Panc1 (cell line): ENCODE measurements around the gene PBX2. TPM values are rescaled to one million over a fixed set of nuclear protein-coding genes. Genes with fewer than 3 reads are reported as not detected.

Experiments
- ATAC-seq: fragments of 200-7000 bp; cut with Tn5 transposase; 2 replicates; pipeline ENCODE4 v1.9.1; 2020; ENCODE audit warnings: mild to moderate bottlenecking, moderate library complexity
- BruUV-seq: library from RNA; stranded (reverse); fragments of 400-500 nt; replicated peaks from 2 replicates; lab custom pipeline; 2021; lab: Mats Ljungman, UMichigan
- CTCF ChIA-PET: fragments of 300-600 bp; sonication (Branson Sonifier 250); formaldehyde crosslinking; loops from one replicate; lab custom pipeline; 2022; ENCODE audit warnings: antibody characterized with exemption; lab: Charles Lee
- POLR2A ChIA-PET: fragments of 300-600 bp; sonication (Branson Sonifier 250); formaldehyde crosslinking; loops from one replicate; lab custom pipeline; 2022; ENCODE audit warnings: antibody characterized with exemption; lab: Charles Lee
- DNase-seq: peaks from one replicate; pipeline ENCODE4 v3.0.0-alpha.2; 2010; ENCODE audit warnings: low read depth, low spot score
- H3K27ac ChIP-seq: 2 replicates; pipeline ENCODE4 v1.5.1; 2011; ENCODE audit warnings: mild to moderate bottlenecking, low read length, inconsistent platforms
- H3K27me3 ChIP-seq: fragments of 200-500 bp; sonication (Bioruptor generic); 2 replicates; pipeline ENCODE4 v1.6.0; 2014; ENCODE audit warnings: low read length, inconsistent platforms; ENCODE audit not compliant: control insufficient read depth, insufficient read depth
- H3K36me3 ChIP-seq: fragments of 200-500 bp; sonication (Bioruptor generic); 2 replicates; pipeline ENCODE4 v1.5.1; 2014; ENCODE audit warnings: inconsistent platforms, mild to moderate bottlenecking, low read length, moderate library complexity; ENCODE audit not compliant: control insufficient read depth, insufficient read depth
- H3K4me1 ChIP-seq: 2 replicates; pipeline ENCODE4 v1.5.1; 2011; ENCODE audit warnings: inconsistent platforms, mild to moderate bottlenecking, low read length, moderate library complexity; ENCODE audit not compliant: control insufficient read depth, insufficient read depth
- H3K4me3 ChIP-seq, 2 experiments: 2 replicates each; pipeline ENCODE4 v1.5.1; 2011 to 2012; ENCODE audit warnings: low read depth in 2 of 2, low read length in 2 of 2, mild to moderate bottlenecking in 2 of 2, inconsistent platforms in 1 of 2, moderate library complexity in 1 of 2
- H3K9me3 ChIP-seq: fragments of 200-500 bp; sonication (Bioruptor generic); 2 replicates; pipeline ENCODE4 v1.5.1; 2014; ENCODE audit warnings: low read depth, mild to moderate bottlenecking, inconsistent platforms, low read length, moderate library complexity; ENCODE audit not compliant: control insufficient read depth, insufficient read depth
- CTCF ChIP-seq: fragments of 450-650 bp; IDR thresholded peaks from 2 replicates; pipeline ENCODE4 v1.5.1; 2017; ENCODE audit warnings: mild to moderate bottlenecking
- POLR2AphosphoS5 ChIP-seq: IDR thresholded peaks from 2 replicates; pipeline ENCODE4 v1.6.1; 2012; ENCODE audit warnings: mild to moderate bottlenecking, low read depth, low read length, moderate library complexity
- REST ChIP-seq, 2 experiments: IDR thresholded peaks; 2 replicates each; pipeline ENCODE4 v1.6.1; 2011 to 2012; ENCODE audit warnings: low read depth in 2 of 2, control low read depth in 1 of 2, low read length in 1 of 2, mild to moderate bottlenecking in 1 of 2, moderate library complexity in 1 of 2; ENCODE audit not compliant: insufficient read depth in 1 of 2
- SIN3A ChIP-seq: IDR thresholded peaks from 2 replicates; pipeline ENCODE4 v1.6.1; 2012; ENCODE audit warnings: low read depth, mild to moderate bottlenecking, low read length, moderate library complexity, borderline replicate concordance; ENCODE audit not compliant: insufficient read depth
- in situ Hi-C: cut with HindIII; loops from 2 replicates; pipeline ENCODE4 v1.10.0; 2016; ENCODE audit warnings: low sequenced_read_pairs, low pct_unique_long_range_greater_than_20kb
- intact Hi-C: fragments of 100-400 bp; cut with micrococcal nuclease; formaldehyde crosslinking; loops from one replicate; pipeline ENCODE4 v1.10.0; 2022; ENCODE audit not compliant: unreplicated experiment
- total RNA-seq: library from RNA; stranded (reverse); gene quantifications from one replicate; pipeline ENCODE4 v1.2.1, GENCODE V29; 2021; ENCODE audit not compliant: unreplicated experiment

Gene PBX2
- total RNA-seq, 1 experiment from 2014 or later = 76.2 TPM

GRCh38 chr6:32149092-32149755, 40.8 kb downstream of the PBX2 start:
- ChIA-PET CTCF (no interaction called here), POLR2A (no interaction called here)
- Histone ChIP-seq H3K36me3 (no peaks in the 10 kb centered on the region; the same call in 1 of the 2 replicates), H3K4me1 (peaks cover 14% of the 10 kb centered on the region), H3K9me3 (no peaks in the 10 kb centered on the region), H3K27ac (no peak overlapping the region), H3K4me3 (no peak overlapping the region), H3K27me3 (no peaks in the 10 kb centered on the region)
- in situ Hi-C loops (no loop called here), intact Hi-C loops (no loop called here)
- DNase-seq (no peak), ATAC-seq (no peak)
- no TSS peak for BruUV-seq
- TF ChIP-seq CTCF (no peak), SIN3A (no peak), REST (IDR thresholded peaks at IDR 0.05; ENCODE audit: insufficient read depth in 1 of 2, low read depth in 2 of 2, low read length in 1 of 2) (no peak), POLR2AphosphoS5 (no peak)

GRCh38 chr6:32148289-32149091, 41.5 kb downstream of the PBX2 start:
- ChIA-PET CTCF (no interaction called here), POLR2A (no interaction called here)
- DNase-seq (no peak), ATAC-seq (no peak)
- BruUV-seq = no TSS peak
- no peak overlapping the region for H3K4me3 ChIP-seq
- in situ Hi-C loops = no loop called here
- no peaks in the 10 kb centered on the region for H3K27me3 ChIP-seq
- no peak overlapping the region for H3K27ac ChIP-seq
- intact Hi-C loops = no loop called here
- peaks cover 14% of the 10 kb centered on the region for H3K4me1 ChIP-seq
- H3K9me3 ChIP-seq = no peaks in the 10 kb centered on the region
- H3K36me3 ChIP-seq = no peaks in the 10 kb centered on the region; the same call in 1 of the 2 replicates
- TF ChIP-seq SIN3A (no peak), REST (IDR thresholded peaks at IDR 0.05; ENCODE audit: insufficient read depth in 1 of 2, low read depth in 2 of 2, low read length in 1 of 2) (no peak), CTCF (no peak)
